GM20000 (cell line): ENCODE results near the gene NHP2.

Experiments
- DNase-seq: peaks from one replicate; pipeline ENCODE4 v3.0.0; 2012; ENCODE audit warnings: low spot score
- CTCF ChIP-seq: IDR thresholded peaks from 2 replicates; pipeline ENCODE4 v1.5.1; 2012; ENCODE audit warnings: mild to moderate bottlenecking, control low read depth; ENCODE audit errors: extremely low read depth, missing control alignments

NHP2 gene

GRCh38 chr5:178123094-178123965 is 30.4 kb downstream of the NHP2 start:
- DNase-seq = no peak
- no peak for TF ChIP-seq CTCF

GRCh38 chr5:178122346-178122745 is 31.3 kb downstream of the NHP2 start:
- TF ChIP-seq CTCF = no peak
- no peak for DNase-seq

GRCh38 chr5:178121391-178122276 is 32.1 kb downstream of the NHP2 start:
- no peak for TF ChIP-seq CTCF
- DNase-seq = no peak

GRCh38 chr5:178120607-178121357 is 32.9 kb downstream of the NHP2 start:
- TF ChIP-seq CTCF = peak; percentile 66
- peak; percentile 92 for DNase-seq

- no peak for DNase-seq
- TF ChIP-seq CTCF = no peak
Measured at GRCh38 chr5:178119915-178120606, 33.6 kb downstream of the NHP2 start.

- DNase-seq = no peak
Measured at GRCh38 chr5:178117923-178118701, 35.6 kb downstream of the NHP2 start.

More at GRCh38 chr5:178117923-178118701, 35.6 kb downstream of the NHP2 start:
- TF ChIP-seq CTCF = no peak
